Pancreas (tissue), 10 donors: ENCODE results near the gene DTNA. TPM values are rescaled to one million over a fixed set of nuclear protein-coding genes. Genes with fewer than 3 reads are reported as not detected.
A peak's percentile ranks its signal among the peaks of the same experiment; 100 is the strongest.

Experiments
- ATAC-seq, 4 donors: fragments of 200-7000 bp; cut with Tn5 transposase; one replicate each; pipeline versions ENCODE4 v1.8.0 to v1.9.1; 2020; ENCODE audit warnings: mild to moderate bottlenecking in 4 of 4, moderate library complexity in 4 of 4
- DNase-seq, 6 donors: peaks; one replicate each; pipeline ENCODE4 v3.0.0-alpha.2; 2020
- FAIRE-seq: peaks from 2 replicates; lab custom pipeline; 2012; peaks lifted over from hg19 to GRCh38; lab: Jason Lieb, UNC
- H3K27ac ChIP-seq, 4 donors: fragments of 200-600 bp; sonication (generic); 1 replicate in 3 of 4; 2 replicates in 1 of 4; pipeline versions ENCODE4 v1.5.0 to v1.8.0; 2020
- H3K27me3 ChIP-seq, 4 donors: fragments of 200-600 bp; one replicate each; pipeline ENCODE4 v1.8.0; 2021
- H3K36me3 ChIP-seq, 3 donors: fragments of 200-600 bp; sonication (generic) in 1 of 3; one replicate each; pipeline versions ENCODE4 v1.5.0 to v1.8.0; 2020 to 2021
- H3K4me1 ChIP-seq, 3 donors: fragments of 200-600 bp; one replicate each; pipeline ENCODE4 v1.8.0; 2021
- H3K4me3 ChIP-seq, 4 donors: fragments of 200-600 bp; sonication (generic) in 2 of 4; one replicate each; pipeline versions ENCODE4 v1.5.0 to v1.8.0; 2020 to 2021
- H3K9me3 ChIP-seq, 4 donors: fragments of 200-600 bp; one replicate each; pipeline ENCODE4 v1.8.0; 2021
- WGBS, 2 donors: extraction: QIAGEN DNeasy Blood & Tissue Kit; methylation state at CpG; one replicate each; pipeline ENCODE4 v1.1.7; 2013; 5-methylcytosine and 5-hydroxymethylcytosine counted together
- intact Hi-C, 3 donors: fragments of 100-400 bp; cut with DNase I; formaldehyde crosslinking; loops; one replicate each; pipeline versions ENCODE4 v1.11.1 to v1.14.2; 2022
- polyA plus RNA-seq, 2 donors: library from polyadenylated mRNA; stranded (reverse); fragments of 200-250 nt; gene quantifications; one replicate each; pipeline ENCODE4 v1.2.3, GENCODE V29; 2013
- total RNA-seq, 6 donors: library from RNA; stranded (reverse); fragmentation: NEBNext Ultra II Directional in 4 of 6; extraction: Animal tissue kit (Norgen Biotek cat#: 25700) in 4 of 6; gene quantifications; one replicate each; pipeline versions ENCODE4 v1.2.1 to v1.2.4, GENCODE V29; 2021 to 2023
- TF ChIP-seq, protein P1 (sequence below), 4 donors: fragments of 200-600 bp; sonication (generic) in 3 of 4; IDR thresholded peaks; one replicate each; pipeline versions ENCODE4 v1.5.0 to v1.8.0; 2021; ENCODE audit warnings: antibody characterized with exemption in 4 of 4
- donor health status: healthy with polysubstance abuse.
- donor health status: DM: no; HTN: no; CAD: no; lungs with moderate emphysema.
- donor health status: DM: no; HTN: no; CAD: no.
- donor health status: control.
- donor health status: control.
- donor health status: Bipolar disorder and iron deficiency.
- donor health status: DM: yes; HTN: yes; CAD: no.
- donor health status: DM: no; HTN: no; CAD: no.
- donor health status: DM: no; HTN: no; CAD: no.
- donor health status: DM: yes; HTN: yes; CAD: no.

The DTNA gene
- total and polyA plus RNA-seq, 8 donors = 15.3 to 37.5 (median 26.4) TPM

- ATAC-seq (peak in 3 of 4 donors; percentile 32 to 65 (median 37)), FAIRE-seq (no peak), DNase-seq (no peak)
- TF ChIP-seq, protein P1, sequence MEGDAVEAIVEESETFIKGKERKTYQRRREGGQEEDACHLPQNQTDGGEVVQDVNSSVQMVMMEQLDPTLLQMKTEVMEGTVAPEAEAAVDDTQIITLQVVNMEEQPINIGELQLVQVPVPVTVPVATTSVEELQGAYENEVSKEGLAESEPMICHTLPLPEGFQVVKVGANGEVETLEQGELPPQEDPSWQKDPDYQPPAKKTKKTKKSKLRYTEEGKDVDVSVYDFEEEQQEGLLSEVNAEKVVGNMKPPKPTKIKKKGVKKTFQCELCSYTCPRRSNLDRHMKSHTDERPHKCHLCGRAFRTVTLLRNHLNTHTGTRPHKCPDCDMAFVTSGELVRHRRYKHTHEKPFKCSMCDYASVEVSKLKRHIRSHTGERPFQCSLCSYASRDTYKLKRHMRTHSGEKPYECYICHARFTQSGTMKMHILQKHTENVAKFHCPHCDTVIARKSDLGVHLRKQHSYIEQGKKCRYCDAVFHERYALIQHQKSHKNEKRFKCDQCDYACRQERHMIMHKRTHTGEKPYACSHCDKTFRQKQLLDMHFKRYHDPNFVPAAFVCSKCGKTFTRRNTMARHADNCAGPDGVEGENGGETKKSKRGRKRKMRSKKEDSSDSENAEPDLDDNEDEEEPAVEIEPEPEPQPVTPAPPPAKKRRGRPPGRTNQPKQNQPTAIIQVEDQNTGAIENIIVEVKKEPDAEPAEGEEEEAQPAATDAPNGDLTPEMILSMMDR (IDR thresholded peaks at IDR 0.05) = no peak
- Histone ChIP-seq H3K27ac (no peak overlapping the region), H3K4me1 (peaks cover 0 to 3% (median 0%) of the 10 kb centered on the region in 3 donors), H3K4me3 (no peak overlapping the region), H3K27me3 (no peaks in the 10 kb centered on the region), H3K36me3 (no peaks in the 10 kb centered on the region), H3K9me3 (no peaks in the 10 kb centered on the region)
- intact Hi-C loops = no loop called here
- 57 to 58% methylated on average over 9 of the region's 9 CpGs for WGBS, 2 donors
Measured at GRCh38 chr18:34738175-34738894, 28.2 kb downstream of the DTNA start.

- FAIRE-seq = no peak
- no peaks in the 10 kb centered on the region for H3K9me3 ChIP-seq
- intact Hi-C loops = no loop called here
- 93 to 96% methylated on average over 1 of the region's 1 CpG for WGBS, 2 donors
- no peak for DNase-seq
- ATAC-seq = no peak
- H3K4me1 ChIP-seq = peaks cover 0 to 3% (median 0%) of the 10 kb centered on the region in 3 donors
- TF ChIP-seq, protein P1 (IDR thresholded peaks at IDR 0.05) = no peak
- no peaks in the 10 kb centered on the region for H3K27me3 ChIP-seq
- no peak overlapping the region for H3K27ac ChIP-seq
- H3K36me3 ChIP-seq = no peaks in the 10 kb centered on the region
- H3K4me3 ChIP-seq = no peak overlapping the region
Measured at GRCh38 chr18:34740101-34740500, 30.0 kb downstream of the DTNA start.

GRCh38 chr18:34740724-34741123 is 30.6 kb downstream of the DTNA start:
- FAIRE-seq (no peak), DNase-seq (no peak), ATAC-seq (no peak)
- WGBS, 2 donors = 95 to 96% methylated on average over 3 of the region's 3 CpGs
- H3K36me3 ChIP-seq = no peaks in the 10 kb centered on the region
- H3K27me3 ChIP-seq = no peaks in the 10 kb centered on the region
- TF ChIP-seq, protein P1 (IDR thresholded peaks at IDR 0.05) = no peak
- H3K4me3 ChIP-seq = no peak overlapping the region
- no peak overlapping the region for H3K27ac ChIP-seq
- no peaks in the 10 kb centered on the region for H3K9me3 ChIP-seq
- H3K4me1 ChIP-seq = peaks cover 0 to 3% (median 0%) of the 10 kb centered on the region in 3 donors
- intact Hi-C loops = no loop called here

DNA sequence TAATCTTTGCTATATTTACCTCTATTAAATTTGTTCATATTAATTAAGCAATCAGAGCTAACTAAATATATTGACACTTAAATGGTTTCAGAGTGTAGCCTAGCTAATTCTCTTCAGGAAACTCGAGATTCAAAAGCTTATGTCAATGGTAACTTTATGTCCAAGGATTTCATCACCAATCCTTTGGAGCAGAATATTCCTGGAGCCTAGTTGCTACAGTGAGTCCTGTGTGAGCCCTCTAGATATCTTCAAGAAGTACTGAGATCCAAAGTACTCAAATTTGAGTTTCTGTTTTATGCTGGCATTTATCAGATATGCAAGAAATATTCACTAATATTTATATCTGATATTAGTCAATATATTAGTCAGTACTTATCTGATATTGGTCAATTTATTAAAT is 31.3 kb downstream of the DTNA start:
- H3K9me3 ChIP-seq = no peaks in the 10 kb centered on the region
- TF ChIP-seq, protein P1 (IDR thresholded peaks at IDR 0.05) = no peak
- no peak for ATAC-seq
- no peak for FAIRE-seq
- H3K4me3 ChIP-seq = no peak overlapping the region
- 80 to 82% methylated on average over 1 of the region's 1 CpG for WGBS, 2 donors
- H3K4me1 ChIP-seq = peaks cover 0 to 3% (median 0%) of the 10 kb centered on the region in 3 donors
- H3K36me3 ChIP-seq = no peaks in the 10 kb centered on the region
- intact Hi-C loops = no loop called here
- no peak overlapping the region for H3K27ac ChIP-seq
- no peaks in the 10 kb centered on the region for H3K27me3 ChIP-seq
- no peak for DNase-seq

DNA sequence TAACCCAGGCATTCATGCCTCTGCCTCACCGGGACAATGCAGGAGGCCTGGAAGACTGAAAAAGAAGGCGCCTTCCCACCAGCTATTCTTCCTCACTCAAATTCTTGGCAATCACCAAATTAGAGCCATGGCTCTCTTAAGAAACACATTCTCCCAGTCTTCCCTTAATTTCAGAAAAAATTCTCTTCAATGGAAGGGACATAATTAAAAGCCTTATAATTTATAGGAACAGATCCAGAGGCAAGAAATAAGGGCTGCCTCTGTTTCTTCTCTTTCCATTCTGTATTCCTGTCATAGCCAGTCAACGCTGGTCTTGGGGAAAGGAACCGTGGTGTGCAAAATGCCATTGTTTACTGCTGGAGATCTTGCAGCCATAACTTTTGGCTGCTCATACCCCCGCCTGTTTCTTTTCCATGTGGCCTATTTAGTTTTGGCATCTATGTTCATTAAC is 32.8 kb downstream of the DTNA start:
- no peaks in the 10 kb centered on the region for H3K9me3 ChIP-seq

More for the DNA sequence above, 32.8 kb downstream of the DTNA start:
- intact Hi-C loops = no loop called here
- Histone ChIP-seq H3K27me3 (no peaks in the 10 kb centered on the region), H3K4me1 (peaks cover 0 to 3% (median 0%) of the 10 kb centered on the region in 3 donors), H3K36me3 (no peaks in the 10 kb centered on the region), H3K4me3 (no peak overlapping the region), H3K27ac (no peak overlapping the region)
- 86 to 90% methylated on average over 5 of the region's 5 CpGs for WGBS, 2 donors
- FAIRE-seq (no peak), DNase-seq (no peak), ATAC-seq (no peak)
- TF ChIP-seq, protein P1 (IDR thresholded peaks at IDR 0.05) = no peak
